Measurements from ENCODE around the gene ZNF397.

DNA sequence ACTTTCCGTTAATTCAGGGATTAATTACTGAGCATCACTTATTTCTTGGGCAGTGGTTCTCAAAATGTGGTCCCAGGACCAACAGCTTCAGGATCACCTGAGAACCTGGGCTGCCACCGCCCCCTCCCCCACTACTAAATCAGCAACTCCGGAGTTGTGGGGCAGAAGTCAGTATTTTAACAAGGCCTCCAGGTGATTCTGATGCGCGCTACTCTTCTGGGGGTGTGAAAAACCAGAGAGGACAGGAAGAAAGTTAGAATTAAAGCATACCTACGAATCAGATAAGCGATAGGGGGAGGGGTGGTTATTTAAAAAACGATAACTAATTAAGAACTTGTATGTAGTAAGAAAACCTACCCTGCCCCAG lies 48.9 kb downstream of the ZNF397 start:
- no peak for TF ChIP-seq POLR2AphosphoS5 (IDR thresholded peaks at IDR 0.05; ENCODE audit: borderline replicate concordance, low read depth, low read length)
- no peak for TF ChIP-seq EZH2 (IDR thresholded peaks at IDR 0.05)
- no peak for TF ChIP-seq FOXP2 (optimal IDR thresholded peaks at IDR 0.05; ENCODE audit: control extremely low read depth, extremely low read length, insufficient read depth)

All from SK-N-MC (cell line).